ENCODE data around the gene ZNF333.
"Not testable (repeated sequence)": the region's sequence is repeated elsewhere in the genome, so short reads cannot be mapped to it uniquely, and the experiment has no call there.

ZNF333 gene

DNA sequence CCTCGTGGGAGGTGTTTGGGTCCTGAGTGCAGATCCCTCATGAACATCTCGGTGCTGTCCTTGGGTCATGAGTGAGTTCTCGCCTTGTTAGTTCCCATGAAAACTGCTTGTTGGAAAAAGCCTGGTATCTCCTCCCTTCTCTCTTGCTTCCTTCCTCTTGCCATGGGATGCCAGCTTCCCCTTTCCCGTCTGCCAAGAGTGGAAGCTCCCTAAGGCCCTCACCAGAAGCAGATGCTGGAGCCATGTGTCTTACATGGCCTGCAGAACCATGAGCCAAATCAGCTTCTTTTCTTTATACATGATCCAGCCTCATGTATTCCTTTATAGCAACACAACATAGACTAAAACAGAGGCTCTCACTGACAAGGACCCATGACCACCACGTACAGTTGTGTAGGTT, 80.3 kb downstream of the ZNF333 start:
- no peak for DNase-seq

DNA sequence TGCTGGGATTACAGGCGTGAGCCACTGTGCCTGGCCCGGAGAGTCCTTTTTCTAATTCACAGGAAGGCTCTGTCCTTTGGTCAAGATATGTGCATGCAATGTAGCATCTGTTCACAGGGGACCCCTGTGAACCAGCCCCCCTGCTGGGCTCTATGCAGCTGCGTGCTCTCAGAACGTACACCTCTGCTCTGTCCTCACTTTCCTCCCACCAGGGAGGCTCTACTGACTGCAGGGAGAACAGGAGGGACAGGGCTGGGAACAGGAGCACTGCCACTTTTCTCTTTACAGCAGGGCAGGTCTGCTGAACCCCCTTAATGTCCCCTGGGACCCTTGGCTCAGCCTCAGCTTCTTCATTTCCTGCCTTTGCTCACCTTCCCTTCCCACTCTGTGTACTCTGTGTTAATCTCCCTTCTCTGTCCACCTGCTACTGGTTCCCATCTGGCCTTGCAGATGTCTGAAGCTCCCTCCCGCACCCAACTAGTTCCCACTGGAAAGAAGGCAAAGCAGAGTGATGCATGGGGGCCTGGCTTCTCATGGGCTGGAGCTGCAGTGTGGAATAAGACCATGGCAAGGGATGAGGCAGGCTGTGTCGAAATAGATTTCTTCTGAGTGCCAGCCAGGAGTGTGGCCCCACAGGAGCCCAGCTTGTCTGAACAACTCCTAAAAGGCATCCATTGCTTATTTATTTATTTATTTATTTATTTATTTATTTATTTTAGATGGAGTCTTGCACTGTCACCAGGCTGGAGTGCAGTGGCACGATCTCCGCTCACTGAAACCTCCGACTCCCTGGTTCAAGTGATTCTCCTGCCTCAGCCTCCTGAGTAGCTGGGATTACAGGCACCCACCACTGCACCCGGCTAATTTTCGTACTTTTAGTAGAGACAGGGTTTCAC, 81.3 kb downstream of the ZNF333 start:
- no peak for DNase-seq

DNA sequence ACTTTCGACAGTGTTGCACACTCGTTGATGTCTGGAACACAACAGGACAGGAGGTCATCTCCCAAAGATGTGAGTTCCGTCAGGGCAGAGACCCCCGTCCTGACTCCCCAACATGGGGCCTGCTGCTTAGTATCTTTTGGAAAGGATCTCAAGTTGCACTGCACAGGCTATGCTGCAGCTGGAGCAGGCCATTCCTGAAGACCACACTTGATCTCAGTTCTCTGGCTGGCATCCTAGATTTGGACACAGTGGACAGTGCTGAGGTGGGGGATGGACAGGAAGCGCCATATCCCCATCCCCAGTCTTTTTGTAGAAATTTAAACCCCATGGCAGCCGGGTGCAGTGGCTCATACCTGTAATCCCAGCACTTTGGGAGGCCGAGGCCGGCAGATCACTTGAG, 82.6 kb downstream of the ZNF333 start:
- DNase-seq, result no peak

DNA sequence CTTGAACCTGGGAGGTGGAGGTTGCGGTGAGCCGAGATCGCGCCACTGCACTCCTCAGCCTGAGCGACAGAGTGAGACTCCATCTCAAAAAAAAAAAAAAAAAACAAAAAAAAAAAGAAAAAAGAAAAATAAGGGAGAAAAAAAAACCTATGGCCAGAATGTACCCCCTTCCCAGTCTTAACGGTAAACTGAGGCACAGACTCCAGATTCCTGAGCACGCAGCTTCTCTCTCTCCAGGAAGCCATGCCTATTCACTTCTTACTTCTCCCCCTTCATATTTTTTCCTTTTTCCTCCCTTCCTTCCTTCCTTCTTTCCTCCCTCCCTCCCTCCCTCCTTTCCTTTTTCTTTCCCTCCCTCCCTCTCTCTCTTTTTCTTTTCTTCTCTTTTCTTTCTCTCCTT, 83.1 kb downstream of the ZNF333 start:
- DNase-seq, result no peak

DNA sequence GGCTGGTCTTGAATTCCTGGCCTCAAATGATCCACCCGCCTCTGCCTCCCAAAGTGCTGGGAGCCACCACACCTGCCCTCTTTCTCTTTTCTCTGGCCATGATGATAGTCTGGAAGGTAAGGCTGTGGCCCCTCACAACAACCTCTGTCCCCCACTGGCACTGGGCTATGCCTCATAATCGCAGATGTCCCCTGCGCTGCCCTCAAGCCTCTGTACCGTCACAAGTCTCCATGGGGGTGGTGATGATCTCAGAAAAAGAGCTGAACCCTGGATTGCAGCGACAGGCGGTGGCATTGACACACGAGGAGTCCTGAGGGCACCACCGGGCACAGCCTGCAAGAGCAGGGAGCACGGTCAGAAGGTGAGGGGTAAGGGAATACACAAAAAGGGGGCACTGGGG, 83.9 kb downstream of the ZNF333 start:
- DNase-seq, result not testable (repeated sequence)

DNA sequence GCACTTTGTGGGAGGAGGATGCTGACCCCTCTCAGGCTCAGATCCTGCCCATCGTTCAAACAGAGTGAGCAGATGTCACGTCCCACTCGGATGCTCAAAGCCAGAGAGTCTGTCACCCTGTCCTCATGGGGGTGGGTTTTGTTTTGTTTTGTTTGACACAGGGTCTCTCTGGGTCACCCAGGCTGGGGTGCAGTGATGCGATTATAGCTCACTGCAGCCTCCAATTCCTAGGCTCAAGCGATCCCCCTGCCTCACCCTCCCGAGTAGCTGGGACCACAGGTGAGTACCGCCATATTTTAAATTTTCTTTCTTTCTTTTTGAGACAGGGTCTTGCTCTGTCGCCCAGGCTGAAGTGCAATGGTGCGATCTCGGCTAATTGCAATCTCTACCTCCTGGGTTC, 84.5 kb downstream of the ZNF333 start:
- DNase-seq, result no peak

DNA sequence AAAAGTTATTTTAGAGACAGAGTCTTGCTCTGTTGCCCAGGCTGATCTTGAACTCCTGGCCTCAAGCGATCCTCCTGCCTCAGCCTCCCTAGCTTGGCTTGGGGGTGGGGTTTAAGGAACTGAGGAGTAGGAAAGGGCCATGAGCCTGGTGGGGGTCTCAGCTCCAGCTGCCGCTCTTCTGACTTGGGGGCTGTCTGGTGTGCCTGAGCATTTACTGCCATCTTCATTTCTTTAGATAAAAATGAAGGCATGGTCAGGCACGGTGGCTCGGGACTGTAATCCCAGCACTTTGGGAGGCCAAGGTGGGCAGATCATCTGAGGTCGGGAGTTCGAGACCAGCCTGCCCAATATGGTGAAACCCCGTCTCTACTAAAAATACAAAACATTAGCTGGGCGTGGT, 85.5 kb downstream of the ZNF333 start:
- DNase-seq, result not testable (repeated sequence)

DNA sequence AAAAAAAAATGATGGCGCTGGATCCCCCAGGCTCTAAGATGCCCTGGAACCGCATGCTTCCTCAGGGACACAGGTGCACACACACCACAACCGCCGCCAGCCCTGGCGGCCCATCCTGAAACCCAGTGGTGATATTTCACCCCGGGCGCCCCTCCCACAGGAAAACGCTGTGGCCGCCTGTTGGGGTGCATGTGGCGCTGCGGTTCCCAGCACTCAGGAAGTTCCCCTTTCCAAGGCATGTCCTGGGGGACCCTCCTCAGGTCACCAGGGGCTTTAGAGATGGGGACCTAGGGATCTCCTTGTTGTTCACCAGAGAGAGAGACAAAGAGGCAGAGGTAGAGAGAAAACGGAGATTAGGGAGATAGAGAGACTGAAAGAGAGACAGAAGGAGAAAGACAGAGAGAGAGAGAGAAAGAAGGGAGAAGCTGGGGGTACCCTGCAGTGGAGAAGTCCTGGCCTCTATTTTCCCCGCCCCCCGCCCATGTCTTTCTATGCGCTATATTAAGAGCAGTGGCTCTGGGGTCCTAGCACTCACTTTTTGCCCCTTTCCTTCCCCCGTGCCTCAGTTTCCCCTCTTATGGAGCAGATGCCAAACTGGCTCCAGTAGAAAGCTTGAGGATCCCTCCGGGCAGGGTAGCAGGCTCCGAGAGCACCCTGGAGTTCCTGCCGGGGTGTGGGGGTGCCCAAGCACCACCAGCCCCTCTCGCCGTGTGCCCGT, 86.2 kb downstream of the ZNF333 start:
- no peak for DNase-seq

DNA sequence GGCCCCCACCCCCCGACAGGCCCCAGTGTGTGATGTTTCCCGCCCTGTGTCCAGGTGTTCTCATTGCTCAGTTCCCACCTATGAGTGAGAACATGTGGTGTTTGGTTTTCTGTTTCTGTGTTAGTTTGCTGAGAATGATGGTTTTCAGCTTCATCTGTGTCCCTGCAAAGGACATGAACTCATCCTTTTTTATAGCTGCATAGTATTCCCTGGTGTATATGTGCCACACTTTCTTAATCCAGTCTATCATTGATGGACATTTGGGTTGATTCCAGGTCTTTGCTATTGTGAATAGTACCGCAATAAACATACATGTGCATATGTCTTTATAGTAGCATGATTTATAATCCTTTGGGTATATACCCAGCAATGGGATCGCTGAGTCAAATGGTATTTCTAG, 87.8 kb downstream of the ZNF333 start:
- DNase-seq, result not testable (repeated sequence)

DNA sequence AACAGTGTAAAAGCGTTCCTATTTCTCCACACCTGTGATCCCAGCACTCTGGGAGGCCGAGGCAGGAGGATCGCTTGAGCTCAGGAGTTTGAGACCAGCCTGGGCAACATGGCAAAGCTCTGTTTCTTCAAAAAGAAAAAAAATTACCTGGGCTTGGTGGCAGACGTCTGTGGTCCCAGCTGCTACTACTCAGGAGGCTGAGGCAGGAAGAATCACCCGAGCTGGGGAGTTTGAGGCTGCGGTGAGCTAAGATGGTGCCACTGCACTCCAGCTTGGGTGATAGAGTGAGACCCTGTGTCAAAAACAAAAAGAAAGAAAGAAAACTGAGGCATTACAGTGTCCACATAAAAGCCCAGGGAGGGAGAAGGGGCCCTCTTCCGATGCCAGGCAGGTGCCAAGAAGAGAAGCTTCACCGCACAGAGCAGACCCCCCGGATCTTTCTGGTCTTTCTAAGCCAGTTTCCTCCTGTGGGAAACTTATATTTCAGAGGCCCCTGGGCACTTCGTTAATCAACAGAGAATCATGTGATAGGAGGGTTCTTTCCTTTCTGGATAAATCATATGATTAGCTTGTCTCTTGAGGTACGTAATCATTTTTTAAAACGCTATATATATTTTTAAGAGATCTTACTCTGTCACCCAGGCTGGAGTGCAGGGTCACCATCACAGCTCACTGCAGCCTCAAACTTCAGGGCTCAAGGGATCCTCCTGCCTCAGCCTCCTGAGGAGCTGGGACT, 88.4 kb downstream of the ZNF333 start, which contains the start of gene ADGRE2:
Gene ADGRE2 (minus strand): TSS at position 451 of the 736 bp plus-strand sequence. CDS start 1,804 bp downstream, outside the sequence.
- not testable (repeated sequence) for DNase-seq

DNA sequence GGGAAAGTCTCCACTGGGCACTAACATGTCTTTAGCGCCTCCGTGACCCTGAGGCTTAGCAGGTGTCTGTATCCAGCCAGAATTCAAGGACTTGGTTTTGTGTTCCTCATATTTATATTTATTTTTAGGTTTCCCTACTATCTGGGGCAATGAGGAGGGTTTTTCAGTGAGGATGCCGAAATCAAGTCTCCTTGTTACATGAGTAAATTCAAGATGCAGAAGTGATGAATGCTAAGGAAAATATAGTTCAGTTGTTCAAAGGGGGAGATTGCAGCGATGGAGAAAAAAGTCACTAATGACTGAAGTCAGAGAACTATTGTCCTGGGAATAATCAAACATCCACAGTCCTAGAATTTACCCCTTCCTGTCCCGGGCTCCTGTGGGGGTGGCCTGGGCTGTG, 89.3 kb downstream of the ZNF333 start:
- no peak for DNase-seq

DNA sequence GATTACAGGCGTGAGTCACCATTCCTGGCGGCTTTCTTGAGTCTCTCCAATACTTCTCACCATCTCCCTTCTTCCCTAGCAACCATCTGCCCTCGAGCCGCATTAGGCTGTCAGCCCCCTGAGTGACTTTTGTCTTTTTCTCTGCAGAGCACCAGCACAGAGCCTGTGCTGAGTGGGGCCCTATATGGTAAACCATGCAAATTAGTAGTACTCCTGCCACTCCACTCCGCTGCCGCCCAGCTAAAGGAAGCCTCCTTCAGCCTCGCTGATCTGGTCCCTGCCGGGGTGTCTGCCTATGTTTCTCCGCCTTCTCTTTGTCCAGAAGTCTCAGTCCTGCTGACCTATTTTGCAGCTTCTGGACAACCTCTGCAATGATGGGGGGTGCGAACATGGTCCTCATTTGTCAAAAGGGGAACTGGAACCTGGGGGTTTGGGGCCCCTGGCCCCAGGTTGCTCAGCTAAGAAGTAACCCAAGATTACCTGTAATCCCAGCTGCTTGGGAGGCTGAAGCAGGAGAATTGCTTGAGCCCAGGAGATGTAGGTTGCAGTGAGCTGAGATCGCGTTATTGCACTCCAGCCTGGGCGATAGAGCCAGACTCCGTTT, 90.9 kb downstream of the ZNF333 start:
- DNase-seq, result not testable (repeated sequence)

DNA sequence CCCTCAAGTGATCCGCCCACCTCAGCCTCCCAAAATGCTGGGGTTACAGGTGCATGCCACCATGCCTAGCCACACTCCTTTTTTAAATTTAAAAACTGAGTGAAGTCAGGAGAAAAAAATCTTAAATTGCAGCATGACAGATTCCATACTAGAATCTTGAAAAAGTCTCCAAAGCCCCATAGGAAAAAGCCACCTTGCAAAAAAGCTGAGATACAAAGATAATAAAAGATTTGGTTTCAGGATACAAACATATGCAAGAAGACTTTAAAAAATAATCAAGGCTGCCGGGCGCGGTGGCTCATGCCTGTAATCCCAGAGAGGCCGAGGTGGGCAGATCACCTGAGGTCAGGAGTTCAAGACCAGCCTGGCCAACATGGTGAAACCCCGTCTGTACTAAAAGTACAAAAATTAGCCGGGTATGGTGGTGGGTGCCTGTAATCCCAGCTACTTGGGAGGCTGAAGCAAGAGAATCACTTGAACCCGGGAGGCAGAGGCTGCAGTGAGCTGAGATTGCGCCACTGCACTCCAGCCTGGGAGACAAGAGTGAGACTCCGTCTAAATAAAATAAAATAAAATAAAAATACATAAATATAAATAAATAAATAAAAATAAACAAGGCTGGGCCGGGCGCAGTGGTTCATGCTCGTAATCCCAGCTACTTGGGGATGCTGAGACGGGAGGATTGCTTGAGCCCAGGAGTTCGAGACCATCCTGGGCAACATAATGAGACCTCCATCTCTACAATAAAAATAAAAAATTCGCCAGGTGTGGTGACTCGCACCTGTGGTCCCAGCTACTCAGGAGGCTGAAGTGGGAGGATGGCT, 92.1 kb downstream of the ZNF333 start:
- DNase-seq, result not testable (repeated sequence)

DNA sequence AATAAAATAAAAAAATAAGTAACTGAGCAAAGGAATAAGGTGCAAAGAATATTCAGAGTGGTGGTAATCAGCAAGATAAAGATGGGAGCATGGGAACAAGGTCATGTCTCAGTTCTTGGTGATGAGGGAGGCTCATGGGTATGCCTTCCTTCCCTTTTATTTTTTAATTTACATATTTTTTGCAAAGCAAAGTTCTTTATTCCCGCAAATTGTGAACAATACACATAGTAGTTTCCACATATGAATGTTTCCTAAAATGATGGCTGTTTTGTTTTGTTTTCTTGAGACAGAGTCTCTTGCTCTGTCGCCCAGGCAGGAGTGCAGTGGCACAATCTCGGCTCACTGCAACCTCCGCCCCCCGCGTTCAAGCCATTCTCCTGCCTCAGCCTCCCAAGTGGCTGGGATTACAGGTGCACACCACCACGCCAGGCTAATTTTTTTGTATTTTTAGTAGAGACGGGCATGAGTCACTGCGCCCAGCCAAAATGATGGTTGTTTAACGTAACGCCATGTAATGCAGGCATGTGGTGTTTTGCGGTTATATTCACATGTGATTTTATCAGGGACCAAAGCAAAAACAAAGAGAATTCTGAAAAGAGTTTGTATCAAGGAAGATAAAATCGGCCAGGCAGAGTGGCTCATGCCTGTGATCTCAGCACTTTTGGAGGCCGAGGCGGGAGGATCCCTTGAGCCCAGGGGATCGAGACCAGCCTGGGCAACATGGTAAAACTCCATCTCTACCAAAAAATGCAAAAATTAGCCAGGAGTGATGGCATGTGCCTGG, 93.0 kb downstream of the ZNF333 start:
- DNase-seq, result no peak
